HepG2 (cell line): Measurements from ENCODE around the gene PRDX5. TPM values are rescaled to one million over a fixed set of nuclear protein-coding genes. Genes with fewer than 3 reads are reported as not detected.

ENCODE experiments used
- FOSL1 ChIP-seq: sonication (generic); formaldehyde crosslinking; IDR thresholded peaks from 2 replicates; pipeline ENCODE4 v1.9.0; 2021; ENCODE audit warnings: missing genetic modification reagents, borderline replicate concordance
- HOXA5 ChIP-seq: sonication (generic); formaldehyde crosslinking; IDR thresholded peaks from 2 replicates; pipeline ENCODE4 v1.4.0; 2020; ENCODE audit warnings: missing genetic modification reagents
- IKZF1 ChIP-seq: fragments of 450-650 bp; IDR thresholded peaks from 2 replicates; pipeline ENCODE4 v1.7.1; 2016
- MTF1 ChIP-seq: sonication (generic); formaldehyde crosslinking; IDR thresholded peaks from 2 replicates; pipeline ENCODE4 v1.5.0; 2020; ENCODE audit warnings: missing genetic modification reagents
- NRL ChIP-seq: sonication (generic); formaldehyde crosslinking; IDR thresholded peaks from 2 replicates; pipeline ENCODE4 v1.5.0; 2020; ENCODE audit warnings: missing genetic modification reagents, mild to moderate bottlenecking, moderate library complexity, borderline replicate concordance
- RCOR2 ChIP-seq: IDR thresholded peaks from 2 replicates; pipeline ENCODE4 v1.6.1; 2016; ENCODE audit warnings: missing biosample characterization, missing genetic modification reagents
- SCMH1 ChIP-seq: sonication (generic); formaldehyde crosslinking; IDR thresholded peaks from 2 replicates; pipeline ENCODE4 v1.9.0; 2021; ENCODE audit warnings: missing genetic modification reagents, mild to moderate bottlenecking, borderline replicate concordance
- SIX4 ChIP-seq: sonication (generic); formaldehyde crosslinking; IDR thresholded peaks from 2 replicates; pipeline ENCODE4 v1.4.0; 2020; ENCODE audit warnings: missing genetic modification reagents
- SP2 ChIP-seq: sonication (generic); formaldehyde crosslinking; IDR thresholded peaks from 2 replicates; pipeline ENCODE4 v1.5.1; 2020; ENCODE audit warnings: mild to moderate bottlenecking, missing genetic modification reagents
- THAP11 ChIP-seq: IDR thresholded peaks from 2 replicates; pipeline ENCODE4 v1.6.1; 2016; ENCODE audit warnings: missing biosample characterization, missing genetic modification reagents
- ZFP37 ChIP-seq: sonication (generic); formaldehyde crosslinking; IDR thresholded peaks from 2 replicates; pipeline ENCODE4 v1.4.0; 2020; ENCODE audit warnings: missing genetic modification reagents, borderline replicate concordance
- ZNF143 ChIP-seq: sonication (generic); formaldehyde crosslinking; IDR thresholded peaks from 2 replicates; pipeline ENCODE4 v1.4.0; 2020; ENCODE audit warnings: missing genetic modification reagents
- ZNF350 ChIP-seq: sonication (generic); formaldehyde crosslinking; IDR thresholded peaks from 2 replicates; pipeline ENCODE4 v1.4.0; 2020; ENCODE audit warnings: mild to moderate bottlenecking, low read depth, missing genetic modification reagents, borderline replicate concordance
- ZNF614 ChIP-seq: IDR thresholded peaks from 2 replicates; pipeline ENCODE4 v1.6.1; 2018; ENCODE audit warnings: missing biosample characterization, missing genetic modification reagents, inconsistent platforms, borderline replicate concordance
- polyA plus RNA-seq, 8 experiments: library from polyadenylated mRNA; depleted of rRNA in 3 of 8; stranded (reverse) in 7 of 8; unstranded in 1 of 8; fragments of >200 nt; fragmentation: Illumina TruSeq in 4 of 8; extraction: Trizol in 4 of 8; gene quantifications; 2 replicates each; pipeline versions ENCODE4 v1.2.1 to v1.2.3, GENCODE V29; 2011 to 2016; ENCODE audit warnings: low read depth in 4 of 8, missing spikeins in 1 of 8, mixed read lengths in 1 of 8; ENCODE audit not compliant: insufficient read depth in 1 of 8
- total RNA-seq, 5 experiments: library from RNA; depleted of rRNA; stranded (reverse); fragments of >200 nt; fragmentation: Illumina TruSeq; extraction: Trizol; gene quantifications; 2 replicates each; pipeline ENCODE4 v1.2.3, GENCODE V29; 2016; ENCODE audit warnings: low read depth in 1 of 5
- TF ChIP-seq, protein P1 (sequence below): sonication (generic); formaldehyde crosslinking; conservative IDR thresholded peaks from 2 replicates; pipeline ENCODE4 v1.4.0; 2020; ENCODE audit warnings: missing genetic modification reagents
- TF ChIP-seq, protein P2 (sequence below), 2 experiments: sonication (generic) in 1 of 2; formaldehyde crosslinking in 1 of 2; IDR thresholded peaks; 2 replicates each; pipeline versions ENCODE4 v1.4.0 to v1.6.1; 2016 to 2020; ENCODE audit warnings: borderline replicate concordance in 1 of 2, low read depth in 1 of 2, mild to moderate bottlenecking in 1 of 2, missing genetic modification reagents in 1 of 2
- TF ChIP-seq, protein P3 (sequence below): sonication (generic); formaldehyde crosslinking; IDR thresholded peaks from 2 replicates; pipeline ENCODE4 v1.5.0; 2020; ENCODE audit warnings: missing genetic modification reagents
- TF ChIP-seq, protein P4 (sequence below): sonication (generic); formaldehyde crosslinking; IDR thresholded peaks from 2 replicates; pipeline ENCODE4 v1.5.0; 2020; ENCODE audit warnings: missing genetic modification reagents

PRDX5 gene
- total and polyA plus RNA-seq, 2 of the 13 experiments (the other 11 are each of a cell fraction or from before 2014, with no cell fraction given) = 215 to 311 TPM

DNA sequence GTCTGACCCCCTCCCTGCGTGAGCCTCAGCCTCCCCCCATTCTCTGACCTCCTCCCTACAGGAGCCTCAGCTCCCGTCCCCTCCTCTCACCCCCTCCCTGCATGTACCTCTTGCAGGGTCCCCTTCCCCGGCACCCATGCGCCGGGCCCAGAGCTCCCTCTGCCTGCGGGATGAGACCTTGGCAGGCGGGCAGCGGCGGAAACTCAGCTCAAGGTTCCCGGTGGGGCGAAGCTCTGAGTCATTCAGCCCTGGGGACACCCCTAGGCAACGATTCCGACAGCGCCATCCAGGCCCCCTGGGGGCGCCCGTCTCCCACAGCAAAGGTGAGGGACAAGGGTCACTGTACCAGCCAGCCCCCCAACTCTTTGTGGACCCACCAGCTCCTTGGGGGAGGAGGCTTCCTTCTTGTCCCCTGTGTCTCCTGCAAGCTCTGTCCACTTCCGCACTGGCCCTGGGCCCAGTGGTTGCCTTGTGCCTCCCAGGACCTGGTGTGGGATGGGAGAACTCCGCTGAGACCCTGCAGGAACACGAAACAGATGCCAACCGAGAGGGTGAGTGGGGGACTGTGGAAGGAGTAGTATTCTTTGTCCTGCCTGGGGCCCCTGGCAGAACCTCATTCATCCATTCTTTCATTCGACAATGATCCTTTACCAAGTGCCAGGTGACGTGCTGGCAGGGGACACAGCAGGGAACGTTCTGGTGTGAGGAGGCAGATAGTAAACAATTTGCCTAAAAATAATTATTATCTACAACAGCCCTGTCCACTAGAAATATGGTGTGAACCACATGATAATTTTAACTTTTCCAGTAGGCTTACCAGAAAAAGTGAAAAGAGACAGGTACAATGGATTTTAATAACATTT, 37.4 kb downstream of the PRDX5 start (continued):
- TF ChIP-seq MTF1 (CRISPR knock-in tag) (no peak), NRL (CRISPR knock-in tag) (no peak), SCMH1 (CRISPR knock-in tag) (no peak), IKZF1 (no peak), HOXA5 (no peak), SIX4 (CRISPR knock-in tag) (no peak), ZFP37 (CRISPR knock-in tag) (no peak), SP2 (CRISPR knock-in tag) (no peak), ZNF143 (CRISPR knock-in tag) (no peak), ZNF614 (CRISPR knock-in tag) (peak; percentile 86; the same call in 1 of the 2 replicates), FOSL1 (CRISPR knock-in tag) (peak; percentile 58; the same call in 1 of the 2 replicates), ZNF350 (CRISPR knock-in tag) (peak; percentile 89), THAP11 (CRISPR knock-in tag) (peak; percentile 57), RCOR2 (CRISPR knock-in tag) (peak; percentile 25; the same call in 1 of the 2 replicates)
- TF ChIP-seq, protein P1, sequence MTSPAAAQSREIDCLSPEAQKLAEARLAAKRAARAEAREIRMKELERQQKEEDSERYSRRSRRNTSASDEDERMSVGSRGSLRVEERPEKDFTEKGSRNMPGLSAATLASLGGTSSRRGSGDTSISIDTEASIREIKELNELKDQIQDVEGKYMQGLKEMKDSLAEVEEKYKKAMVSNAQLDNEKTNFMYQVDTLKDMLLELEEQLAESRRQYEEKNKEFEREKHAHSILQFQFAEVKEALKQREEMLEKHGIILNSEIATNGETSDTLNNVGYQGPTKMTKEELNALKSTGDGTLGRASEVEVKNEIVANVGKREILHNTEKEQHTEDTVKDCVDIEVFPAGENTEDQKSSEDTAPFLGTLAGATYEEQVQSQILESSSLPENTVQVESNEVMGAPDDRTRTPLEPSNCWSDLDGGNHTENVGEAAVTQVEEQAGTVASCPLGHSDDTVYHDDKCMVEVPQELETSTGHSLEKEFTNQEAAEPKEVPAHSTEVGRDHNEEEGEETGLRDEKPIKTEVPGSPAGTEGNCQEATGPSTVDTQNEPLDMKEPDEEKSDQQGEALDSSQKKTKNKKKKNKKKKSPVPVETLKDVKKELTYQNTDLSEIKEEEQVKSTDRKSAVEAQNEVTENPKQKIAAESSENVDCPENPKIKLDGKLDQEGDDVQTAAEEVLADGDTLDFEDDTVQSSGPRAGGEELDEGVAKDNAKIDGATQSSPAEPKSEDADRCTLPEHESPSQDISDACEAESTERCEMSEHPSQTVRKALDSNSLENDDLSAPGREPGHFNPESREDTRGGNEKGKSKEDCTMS (CRISPR knock-in tag) = no peak
- TF ChIP-seq, protein P2, sequence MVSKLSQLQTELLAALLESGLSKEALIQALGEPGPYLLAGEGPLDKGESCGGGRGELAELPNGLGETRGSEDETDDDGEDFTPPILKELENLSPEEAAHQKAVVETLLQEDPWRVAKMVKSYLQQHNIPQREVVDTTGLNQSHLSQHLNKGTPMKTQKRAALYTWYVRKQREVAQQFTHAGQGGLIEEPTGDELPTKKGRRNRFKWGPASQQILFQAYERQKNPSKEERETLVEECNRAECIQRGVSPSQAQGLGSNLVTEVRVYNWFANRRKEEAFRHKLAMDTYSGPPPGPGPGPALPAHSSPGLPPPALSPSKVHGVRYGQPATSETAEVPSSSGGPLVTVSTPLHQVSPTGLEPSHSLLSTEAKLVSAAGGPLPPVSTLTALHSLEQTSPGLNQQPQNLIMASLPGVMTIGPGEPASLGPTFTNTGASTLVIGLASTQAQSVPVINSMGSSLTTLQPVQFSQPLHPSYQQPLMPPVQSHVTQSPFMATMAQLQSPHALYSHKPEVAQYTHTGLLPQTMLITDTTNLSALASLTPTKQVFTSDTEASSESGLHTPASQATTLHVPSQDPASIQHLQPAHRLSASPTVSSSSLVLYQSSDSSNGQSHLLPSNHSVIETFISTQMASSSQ (IDR thresholded peaks at IDR 0.05; ENCODE audit: low read depth) = no peak
- TF ChIP-seq, protein P2 (CRISPR knock-in tag; IDR thresholded peaks at IDR 0.05; ENCODE audit: borderline replicate concordance) = peak; percentile 40; the same call in 1 of the 2 replicates
- TF ChIP-seq, protein P3, sequence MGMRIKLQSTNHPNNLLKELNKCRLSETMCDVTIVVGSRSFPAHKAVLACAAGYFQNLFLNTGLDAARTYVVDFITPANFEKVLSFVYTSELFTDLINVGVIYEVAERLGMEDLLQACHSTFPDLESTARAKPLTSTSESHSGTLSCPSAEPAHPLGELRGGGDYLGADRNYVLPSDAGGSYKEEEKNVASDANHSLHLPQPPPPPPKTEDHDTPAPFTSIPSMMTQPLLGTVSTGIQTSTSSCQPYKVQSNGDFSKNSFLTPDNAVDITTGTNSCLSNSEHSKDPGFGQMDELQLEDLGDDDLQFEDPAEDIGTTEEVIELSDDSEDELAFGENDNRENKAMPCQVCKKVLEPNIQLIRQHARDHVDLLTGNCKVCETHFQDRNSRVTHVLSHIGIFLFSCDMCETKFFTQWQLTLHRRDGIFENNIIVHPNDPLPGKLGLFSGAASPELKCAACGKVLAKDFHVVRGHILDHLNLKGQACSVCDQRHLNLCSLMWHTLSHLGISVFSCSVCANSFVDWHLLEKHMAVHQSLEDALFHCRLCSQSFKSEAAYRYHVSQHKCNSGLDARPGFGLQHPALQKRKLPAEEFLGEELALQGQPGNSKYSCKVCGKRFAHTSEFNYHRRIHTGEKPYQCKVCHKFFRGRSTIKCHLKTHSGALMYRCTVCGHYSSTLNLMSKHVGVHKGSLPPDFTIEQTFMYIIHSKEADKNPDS (CRISPR knock-in tag) = no peak
- TF ChIP-seq, protein P4, sequence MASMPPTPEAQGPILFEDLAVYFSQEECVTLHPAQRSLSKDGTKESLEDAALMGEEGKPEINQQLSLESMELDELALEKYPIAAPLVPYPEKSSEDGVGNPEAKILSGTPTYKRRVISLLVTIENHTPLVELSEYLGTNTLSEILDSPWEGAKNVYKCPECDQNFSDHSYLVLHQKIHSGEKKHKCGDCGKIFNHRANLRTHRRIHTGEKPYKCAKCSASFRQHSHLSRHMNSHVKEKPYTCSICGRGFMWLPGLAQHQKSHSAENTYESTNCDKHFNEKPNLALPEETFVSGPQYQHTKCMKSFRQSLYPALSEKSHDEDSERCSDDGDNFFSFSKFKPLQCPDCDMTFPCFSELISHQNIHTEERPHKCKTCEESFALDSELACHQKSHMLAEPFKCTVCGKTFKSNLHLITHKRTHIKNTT (CRISPR knock-in tag) = no peak
